Measurements from ENCODE around the gene C16orf96. TPM values are rescaled to one million over a fixed set of nuclear protein-coding genes. Genes with fewer than 3 reads are reported as not detected.

The C16orf96 gene
- total and polyA plus RNA-seq, 2 of the 8 experiments (the other 6 are each of a cell fraction or from before 2014, with no cell fraction given) = 1.0 to 1.3 TPM

GRCh38 chr16:4624015-4624826 lies 68.1 kb downstream of the C16orf96 start, which contains the start of gene MGRN1 (continued):
- TF ChIP-seq HDAC2 (IDR thresholded peaks at IDR 0.05; ENCODE audit: borderline replicate concordance in 1 of 2, low read depth in 2 of 2, low read length in 2 of 2) (peak; percentile 72 to 86; a peak in 1 of 4 replicates), MAFK (IDR thresholded peaks at IDR 0.05; ENCODE audit: low read depth, low read length) (no peak), CREB1 (IDR thresholded peaks at IDR 0.05) (peak; percentile 68), BRCA1 (IDR thresholded peaks at IDR 0.05; ENCODE audit: low read depth, low read length) (no peak), USF2 (IDR thresholded peaks at IDR 0.05; ENCODE audit: low read length) (no peak), CBX5 (IDR thresholded peaks at IDR 0.05; ENCODE audit: low read depth, low read length) (no peak), YY1 (IDR thresholded peaks at IDR 0.05; ENCODE audit: low read depth, low read length) (no peak), NRF1 (IDR thresholded peaks at IDR 0.05; ENCODE audit: low read depth, low read length) (no peak), TAF1 (IDR thresholded peaks at IDR 0.05; ENCODE audit: low read depth, low read length) (0 out of 2 replicates have a peak, but pooled peaks have one; percentile 28), ASH2L (IDR thresholded peaks at IDR 0.05; ENCODE audit: low read length) (no peak), HDAC6 (IDR thresholded peaks at IDR 0.05; ENCODE audit: low read depth, low read length) (no peak), GTF2F1 (IDR thresholded peaks at IDR 0.05; ENCODE audit: borderline replicate concordance, low read depth, low read length) (no peak), EZH2 (IDR thresholded peaks at IDR 0.05; ENCODE audit: low read depth, low read length, severe bottlenecking) (no peak), SP1 (IDR thresholded peaks at IDR 0.05; ENCODE audit: low read depth, low read length) (0 out of 2 replicates have a peak, but pooled peaks have one; percentile 16), JUND (IDR thresholded peaks at IDR 0.05; ENCODE audit: low read length) (peak; percentile 96), RXRA (IDR thresholded peaks at IDR 0.05; ENCODE audit: insufficient read depth, low read depth, low read length) (no peak), EP300 (IDR thresholded peaks at IDR 0.05; ENCODE audit: borderline replicate concordance in 1 of 2, low read depth in 2 of 2, low read length in 2 of 2) (peak in 1 of 2 experiments; percentile 97; a peak in 2 of 3 replicates), PHF8 (conservative IDR thresholded peaks at IDR 0.05; ENCODE audit: low read depth, low read length) (no peak), FOSL1 (IDR thresholded peaks at IDR 0.05; ENCODE audit: insufficient read depth, low read depth, low read length) (0 out of 2 replicates have a peak, but pooled peaks have one; percentile 77), TEAD4 (IDR thresholded peaks at IDR 0.05; ENCODE audit: low read depth, low read length) (no peak), CBX8 (IDR thresholded peaks at IDR 0.05; ENCODE audit: borderline replicate concordance, low read depth, low read length) (no peak), RAD21 (IDR thresholded peaks at IDR 0.05 in 1 of 2, conservative IDR thresholded peaks at IDR 0.05 in 1 of 2; ENCODE audit: low read depth in 2 of 2, low read length in 2 of 2) (peak; percentile 68 to 77), EGR1 (IDR thresholded peaks at IDR 0.05; ENCODE audit: borderline replicate concordance, low read depth, low read length) (peak; percentile 19; the same call in 1 of the 2 replicates)

All from H1 (cell line).